GM23248 (cell line): ENCODE data around the gene ZNF677.

Experiments used
- EZH2 ChIP-seq: fragments of 200-600 bp; sonication (generic); IDR thresholded peaks from 2 replicates; pipeline ENCODE4 v1.6.1; 2018; ENCODE audit warnings: antibody characterized with exemption, mild to moderate bottlenecking; ENCODE audit not compliant: insufficient read depth, poor library complexity, severe bottlenecking
- EZH2phosphoT487 ChIP-seq: fragments of 200-600 bp; sonication (generic); IDR thresholded peaks from 2 replicates; pipeline ENCODE4 v1.6.1; 2018; ENCODE audit warnings: antibody characterized with exemption, moderate library complexity, mild to moderate bottlenecking, low read depth; ENCODE audit not compliant: insufficient read depth

DNA sequence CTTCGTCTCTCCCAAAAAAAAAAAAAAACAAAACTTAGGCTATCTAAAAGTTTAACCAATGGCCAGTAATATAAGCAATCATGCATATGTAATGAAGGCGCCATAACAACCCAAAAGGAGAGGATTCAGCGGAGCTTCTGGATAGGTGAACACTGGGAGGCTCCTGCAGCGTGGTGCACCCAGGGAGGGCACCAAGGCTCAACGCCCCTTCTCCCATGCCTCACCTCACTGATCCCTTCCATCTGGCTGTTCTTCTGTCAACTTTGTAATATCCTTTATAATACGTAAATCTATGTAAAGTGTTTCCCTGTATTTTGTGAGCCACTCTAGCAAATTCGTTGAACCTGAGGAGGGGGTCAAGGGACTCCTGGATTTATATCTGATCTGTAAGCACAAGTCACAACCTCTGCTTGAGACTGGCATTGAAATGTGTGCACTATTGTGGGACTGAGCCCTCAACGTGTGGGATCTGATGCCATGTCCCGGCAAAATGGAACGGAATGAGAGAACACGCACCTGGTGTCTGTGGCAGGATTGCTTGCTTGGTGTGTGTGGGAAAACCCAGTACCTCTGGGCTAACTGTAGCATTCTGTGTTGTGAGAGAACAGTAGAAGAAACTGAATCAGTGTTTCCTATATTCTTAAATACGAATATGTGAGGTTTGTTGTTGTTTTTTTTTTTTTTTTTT, 61.0 kb downstream of the ZNF677 start:
- TF ChIP-seq EZH2 = no peak
- no peak for TF ChIP-seq EZH2phosphoT487
